K562 (cell line): ENCODE results near the gene DTNBP1. TPM values are rescaled to one million over a fixed set of nuclear protein-coding genes. Genes with fewer than 3 reads are reported as not detected.

ENCODE experiments used
- MAFF ChIP-seq: IDR thresholded peaks from 2 replicates; pipeline ENCODE4 v1.6.1; 2012; ENCODE audit warnings: low read length, improper control_type of control experiment
- polyA plus RNA-seq, 8 experiments: library from polyadenylated mRNA; depleted of rRNA in 4 of 8; stranded (reverse) in 5 of 8; unstranded in 3 of 8; fragments of >200 nt; fragmentation: Nextera tagmentation in 2 of 8; fragmentation: Illumina TruSeq in 1 of 8; extraction: Ambion mirVana in 2 of 8; extraction: Trizol in 1 of 8; gene quantifications; 2 replicates each; pipeline versions ENCODE4 v1.2.1 to v1.2.3, GENCODE V29; 2011 to 2014; ENCODE audit warnings: inconsistent platforms in 1 of 8, missing spikeins in 1 of 8
- total RNA-seq, 7 experiments: library from RNA; depleted of rRNA in 6 of 7; stranded (reverse); fragments of >200 nt in 6 of 7; fragmentation: Illumina TruSeq in 2 of 7; extraction: Trizol in 2 of 7; gene quantifications; 2 replicates each; pipeline versions ENCODE4 v1.2.1 to v1.2.3, GENCODE V29; 2011 to 2021; ENCODE audit warnings: low replicate concordance in 1 of 7
- TF ChIP-seq, protein P1 (sequence below): fragments of 450-650 bp; IDR thresholded peaks from 2 replicates; pipeline ENCODE4 v1.6.1; 2016; ENCODE audit warnings: mild to moderate bottlenecking, moderate library complexity

Gene DTNBP1
- total and polyA plus RNA-seq, 9 of the 15 experiments (the other 6 are each of a cell fraction or from before 2014, with no cell fraction given), result 16.7 to 54.5 (median 21.4) TPM

DNA sequence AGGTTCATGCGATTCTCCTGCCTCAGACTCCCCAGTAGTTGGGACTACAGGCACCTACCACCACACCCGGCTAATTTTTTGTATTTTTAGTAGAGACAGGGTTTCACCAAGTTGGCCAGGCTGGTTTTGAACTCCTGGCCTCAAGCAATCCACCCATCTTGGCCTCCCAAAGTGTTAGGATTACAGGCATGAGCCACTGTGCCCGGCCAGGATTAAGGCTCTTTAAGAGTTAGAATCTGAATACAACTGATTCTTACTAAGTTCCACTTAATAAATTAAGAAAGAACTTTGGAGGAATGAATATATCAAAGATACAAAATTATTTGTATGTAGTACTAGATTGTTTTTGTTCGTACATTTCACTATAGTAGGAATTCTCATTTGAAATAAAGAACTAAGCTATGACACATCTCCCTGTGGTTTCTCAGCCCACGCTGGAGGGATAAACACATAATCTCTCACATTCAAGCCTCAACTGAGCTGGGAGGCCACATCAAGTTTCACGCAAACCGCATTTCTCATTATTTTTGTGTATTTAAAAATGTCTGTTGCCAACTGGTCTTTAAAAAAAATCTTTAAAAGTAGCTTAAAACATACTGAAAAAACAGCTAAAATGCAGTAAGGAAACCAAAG is 34.2 kb downstream of the DTNBP1 start (continued):
- TF ChIP-seq, protein P1, sequence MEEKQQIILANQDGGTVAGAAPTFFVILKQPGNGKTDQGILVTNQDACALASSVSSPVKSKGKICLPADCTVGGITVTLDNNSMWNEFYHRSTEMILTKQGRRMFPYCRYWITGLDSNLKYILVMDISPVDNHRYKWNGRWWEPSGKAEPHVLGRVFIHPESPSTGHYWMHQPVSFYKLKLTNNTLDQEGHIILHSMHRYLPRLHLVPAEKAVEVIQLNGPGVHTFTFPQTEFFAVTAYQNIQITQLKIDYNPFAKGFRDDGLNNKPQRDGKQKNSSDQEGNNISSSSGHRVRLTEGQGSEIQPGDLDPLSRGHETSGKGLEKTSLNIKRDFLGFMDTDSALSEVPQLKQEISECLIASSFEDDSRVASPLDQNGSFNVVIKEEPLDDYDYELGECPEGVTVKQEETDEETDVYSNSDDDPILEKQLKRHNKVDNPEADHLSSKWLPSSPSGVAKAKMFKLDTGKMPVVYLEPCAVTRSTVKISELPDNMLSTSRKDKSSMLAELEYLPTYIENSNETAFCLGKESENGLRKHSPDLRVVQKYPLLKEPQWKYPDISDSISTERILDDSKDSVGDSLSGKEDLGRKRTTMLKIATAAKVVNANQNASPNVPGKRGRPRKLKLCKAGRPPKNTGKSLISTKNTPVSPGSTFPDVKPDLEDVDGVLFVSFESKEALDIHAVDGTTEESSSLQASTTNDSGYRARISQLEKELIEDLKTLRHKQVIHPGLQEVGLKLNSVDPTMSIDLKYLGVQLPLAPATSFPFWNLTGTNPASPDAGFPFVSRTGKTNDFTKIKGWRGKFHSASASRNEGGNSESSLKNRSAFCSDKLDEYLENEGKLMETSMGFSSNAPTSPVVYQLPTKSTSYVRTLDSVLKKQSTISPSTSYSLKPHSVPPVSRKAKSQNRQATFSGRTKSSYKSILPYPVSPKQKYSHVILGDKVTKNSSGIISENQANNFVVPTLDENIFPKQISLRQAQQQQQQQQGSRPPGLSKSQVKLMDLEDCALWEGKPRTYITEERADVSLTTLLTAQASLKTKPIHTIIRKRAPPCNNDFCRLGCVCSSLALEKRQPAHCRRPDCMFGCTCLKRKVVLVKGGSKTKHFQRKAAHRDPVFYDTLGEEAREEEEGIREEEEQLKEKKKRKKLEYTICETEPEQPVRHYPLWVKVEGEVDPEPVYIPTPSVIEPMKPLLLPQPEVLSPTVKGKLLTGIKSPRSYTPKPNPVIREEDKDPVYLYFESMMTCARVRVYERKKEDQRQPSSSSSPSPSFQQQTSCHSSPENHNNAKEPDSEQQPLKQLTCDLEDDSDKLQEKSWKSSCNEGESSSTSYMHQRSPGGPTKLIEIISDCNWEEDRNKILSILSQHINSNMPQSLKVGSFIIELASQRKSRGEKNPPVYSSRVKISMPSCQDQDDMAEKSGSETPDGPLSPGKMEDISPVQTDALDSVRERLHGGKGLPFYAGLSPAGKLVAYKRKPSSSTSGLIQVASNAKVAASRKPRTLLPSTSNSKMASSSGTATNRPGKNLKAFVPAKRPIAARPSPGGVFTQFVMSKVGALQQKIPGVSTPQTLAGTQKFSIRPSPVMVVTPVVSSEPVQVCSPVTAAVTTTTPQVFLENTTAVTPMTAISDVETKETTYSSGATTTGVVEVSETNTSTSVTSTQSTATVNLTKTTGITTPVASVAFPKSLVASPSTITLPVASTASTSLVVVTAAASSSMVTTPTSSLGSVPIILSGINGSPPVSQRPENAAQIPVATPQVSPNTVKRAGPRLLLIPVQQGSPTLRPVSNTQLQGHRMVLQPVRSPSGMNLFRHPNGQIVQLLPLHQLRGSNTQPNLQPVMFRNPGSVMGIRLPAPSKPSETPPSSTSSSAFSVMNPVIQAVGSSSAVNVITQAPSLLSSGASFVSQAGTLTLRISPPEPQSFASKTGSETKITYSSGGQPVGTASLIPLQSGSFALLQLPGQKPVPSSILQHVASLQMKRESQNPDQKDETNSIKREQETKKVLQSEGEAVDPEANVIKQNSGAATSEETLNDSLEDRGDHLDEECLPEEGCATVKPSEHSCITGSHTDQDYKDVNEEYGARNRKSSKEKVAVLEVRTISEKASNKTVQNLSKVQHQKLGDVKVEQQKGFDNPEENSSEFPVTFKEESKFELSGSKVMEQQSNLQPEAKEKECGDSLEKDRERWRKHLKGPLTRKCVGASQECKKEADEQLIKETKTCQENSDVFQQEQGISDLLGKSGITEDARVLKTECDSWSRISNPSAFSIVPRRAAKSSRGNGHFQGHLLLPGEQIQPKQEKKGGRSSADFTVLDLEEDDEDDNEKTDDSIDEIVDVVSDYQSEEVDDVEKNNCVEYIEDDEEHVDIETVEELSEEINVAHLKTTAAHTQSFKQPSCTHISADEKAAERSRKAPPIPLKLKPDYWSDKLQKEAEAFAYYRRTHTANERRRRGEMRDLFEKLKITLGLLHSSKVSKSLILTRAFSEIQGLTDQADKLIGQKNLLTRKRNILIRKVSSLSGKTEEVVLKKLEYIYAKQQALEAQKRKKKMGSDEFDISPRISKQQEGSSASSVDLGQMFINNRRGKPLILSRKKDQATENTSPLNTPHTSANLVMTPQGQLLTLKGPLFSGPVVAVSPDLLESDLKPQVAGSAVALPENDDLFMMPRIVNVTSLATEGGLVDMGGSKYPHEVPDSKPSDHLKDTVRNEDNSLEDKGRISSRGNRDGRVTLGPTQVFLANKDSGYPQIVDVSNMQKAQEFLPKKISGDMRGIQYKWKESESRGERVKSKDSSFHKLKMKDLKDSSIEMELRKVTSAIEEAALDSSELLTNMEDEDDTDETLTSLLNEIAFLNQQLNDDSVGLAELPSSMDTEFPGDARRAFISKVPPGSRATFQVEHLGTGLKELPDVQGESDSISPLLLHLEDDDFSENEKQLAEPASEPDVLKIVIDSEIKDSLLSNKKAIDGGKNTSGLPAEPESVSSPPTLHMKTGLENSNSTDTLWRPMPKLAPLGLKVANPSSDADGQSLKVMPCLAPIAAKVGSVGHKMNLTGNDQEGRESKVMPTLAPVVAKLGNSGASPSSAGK, result peak; percentile 21; the same call in 1 of the 2 replicates
- TF ChIP-seq MAFF, result no peak
